Non-pigmented ciliary epithelial cell (primary cell): ENCODE results near the gene OR4E2.
"Not testable (repeated sequence)": the region's sequence is repeated elsewhere in the genome, so short reads cannot be mapped to it uniquely, and the experiment has no call there.

ENCODE experiments used
- DNase-seq: peaks from one replicate; pipeline ENCODE4 v3.0.0-alpha.2; 2010; ENCODE audit warnings: low read depth

The OR4E2 gene

GRCh38 chr14:21653331-21653885, at the start of gene OR4E2:
OR4E2 (plus strand) TSS chr14:21653835; CDS start chr14:21665083, 11,248 bp downstream.
- DNase-seq = no peak

DNA sequence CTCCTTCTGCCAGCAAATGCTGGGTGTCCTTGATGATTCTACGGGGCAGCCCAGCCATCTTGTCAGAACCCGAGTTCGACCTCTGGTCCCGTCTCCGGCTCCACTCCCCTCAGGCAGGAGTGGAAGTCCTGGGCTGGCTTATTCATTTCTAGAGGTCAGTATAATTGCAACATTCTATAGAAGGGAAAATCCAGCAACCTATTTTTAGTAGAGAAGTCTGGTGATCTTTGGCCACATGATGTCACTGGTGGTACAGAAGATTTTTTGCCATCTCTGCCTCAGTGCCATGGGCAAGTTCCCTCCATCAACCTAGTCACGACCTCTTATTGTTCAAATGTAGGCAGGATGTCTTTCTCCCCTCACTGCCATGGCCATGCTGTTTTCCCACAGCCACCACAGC, 41.3 kb upstream of the OR4E2 start:
- no peak for DNase-seq

- DNase-seq = no peak
Observed at GRCh38 chr14:21614240-21614639, 39.4 kb upstream of the OR4E2 start.

DNA sequence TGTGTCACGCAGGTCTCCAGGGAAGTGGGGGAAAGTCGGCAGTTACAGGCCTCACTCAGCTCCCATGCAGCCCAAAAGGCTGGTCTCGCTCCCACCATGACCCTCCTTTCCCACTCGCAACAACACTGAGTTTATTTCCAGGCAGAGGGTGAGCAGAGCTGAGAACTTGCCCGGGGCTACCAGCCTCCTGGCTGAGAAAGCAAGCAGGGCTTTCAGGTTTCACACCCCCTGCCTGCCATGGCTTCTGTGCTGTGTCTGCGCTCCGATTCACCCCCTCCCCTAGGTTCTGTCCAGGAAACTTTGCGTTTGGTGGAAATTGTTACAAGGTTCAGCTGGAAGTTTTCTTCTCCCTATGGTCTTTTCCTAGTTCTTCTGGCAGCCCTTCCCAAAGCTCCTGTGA, 36.0 kb upstream of the OR4E2 start:
- no peak for DNase-seq

DNA sequence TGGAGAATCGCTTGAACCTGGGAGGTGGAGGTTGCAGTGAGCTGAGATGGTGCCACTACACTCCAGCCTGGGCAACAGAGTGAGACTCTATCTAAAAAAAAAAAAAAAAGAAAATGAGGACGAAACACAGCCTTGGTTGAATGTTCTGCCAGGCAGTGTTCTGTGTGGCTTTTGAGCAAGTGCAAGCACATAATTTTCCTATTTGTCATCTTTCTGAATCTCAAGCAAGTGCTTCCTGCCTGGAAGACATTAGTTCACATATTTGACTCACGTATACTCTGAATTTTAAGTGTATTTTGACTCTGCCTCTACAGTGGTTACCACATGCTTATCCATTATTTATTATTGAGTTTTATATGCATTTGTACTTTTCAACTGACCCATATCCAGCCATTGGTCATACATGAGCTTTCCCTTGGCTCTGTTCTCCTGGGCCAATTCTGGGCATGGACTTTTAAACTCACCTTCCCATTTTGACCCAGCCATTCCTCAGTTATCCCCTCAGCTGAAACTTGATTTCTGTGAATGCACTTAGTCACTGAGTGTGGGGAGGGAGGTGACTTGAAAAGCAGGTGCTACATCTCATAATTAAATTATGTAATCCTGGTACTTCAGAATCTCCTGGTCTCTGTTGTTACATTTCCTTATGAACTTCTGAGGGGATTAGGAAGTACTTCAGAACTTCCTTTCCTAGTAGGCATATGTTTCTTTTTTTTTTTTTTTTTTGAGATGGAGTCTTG, 27.0 kb upstream of the OR4E2 start:
- peak; percentile 22 for DNase-seq

GRCh38 chr14:21630503-21630902, 23.1 kb upstream of the OR4E2 start:
- DNase-seq = not testable (repeated sequence)

GRCh38 chr14:21631084-21631483, 22.6 kb upstream of the OR4E2 start:
- no peak for DNase-seq

- no peak for DNase-seq
Observed at GRCh38 chr14:21634840-21635239, 18.8 kb upstream of the OR4E2 start, which contains the start of gene OR10G2. OR10G2 (minus strand) TSS chr14:21634940; CDS start chr14:21634842, 98 bp downstream.

DNA sequence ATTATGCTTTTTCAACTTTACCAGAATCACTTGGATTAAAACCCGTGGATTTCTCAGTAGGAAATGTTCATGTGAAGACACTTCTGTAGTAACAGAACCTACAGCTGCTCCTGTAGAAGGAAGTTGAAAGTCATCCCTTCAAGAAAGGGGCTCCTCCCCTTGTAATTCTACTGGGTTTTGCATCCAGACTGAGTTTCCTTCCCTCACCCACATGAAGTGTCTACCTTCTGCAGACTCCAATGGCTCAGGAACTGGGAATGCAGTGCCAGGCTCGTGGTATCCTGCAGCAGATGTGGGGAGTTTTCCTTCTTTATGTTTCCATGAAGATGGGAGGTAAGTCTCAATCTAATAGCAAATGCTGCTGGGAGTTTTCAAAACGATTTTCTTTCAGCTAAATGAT, 11.0 kb upstream of the OR4E2 start:
- DNase-seq = no peak

- DNase-seq = no peak
Observed at GRCh38 chr14:21643407-21643806, 10.2 kb upstream of the OR4E2 start.

GRCh38 chr14:21647380-21647779, 6.3 kb upstream of the OR4E2 start:
- DNase-seq = no peak

- DNase-seq = no peak
Observed at GRCh38 chr14:21652209-21652808, 1.3 kb upstream of the OR4E2 start.

DNA sequence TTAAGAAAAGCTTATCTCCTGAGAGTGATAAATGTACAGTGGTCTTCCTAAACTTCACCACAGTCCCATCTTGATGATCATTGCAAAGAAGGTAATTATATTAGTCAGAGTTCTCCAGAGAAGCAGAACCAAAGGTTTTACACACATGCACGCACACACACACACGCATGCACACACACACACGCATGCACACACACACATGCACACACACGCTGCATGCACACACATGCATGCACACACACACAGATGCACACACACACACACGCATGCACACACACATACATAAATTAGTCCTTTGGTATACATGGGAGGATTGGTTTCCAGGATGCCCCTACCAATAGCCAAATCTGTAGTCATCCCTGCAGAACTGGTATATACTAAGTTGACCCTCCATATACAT, 580 bp downstream of the OR4E2 start:
- DNase-seq = no peak

DNA sequence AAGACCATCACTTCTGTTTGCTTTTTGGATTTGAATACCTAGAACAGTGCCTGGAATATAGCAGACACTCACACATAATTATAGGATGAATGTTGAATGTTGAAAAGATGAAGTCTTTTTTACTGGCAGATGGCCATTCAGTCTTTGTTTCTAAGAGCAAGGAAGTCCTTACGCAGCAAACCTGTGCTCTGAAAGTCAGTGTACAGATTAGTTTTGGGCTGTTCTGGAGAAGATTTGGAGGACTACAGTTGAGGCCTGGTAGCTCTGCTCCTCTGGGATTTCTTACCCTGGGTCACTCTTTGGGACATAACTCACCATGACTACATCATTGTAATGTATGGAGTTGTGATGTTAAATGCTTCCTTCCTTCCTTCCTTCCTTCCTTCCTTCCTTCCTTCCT, 3.3 kb downstream of the OR4E2 start:
- DNase-seq = no peak

DNA sequence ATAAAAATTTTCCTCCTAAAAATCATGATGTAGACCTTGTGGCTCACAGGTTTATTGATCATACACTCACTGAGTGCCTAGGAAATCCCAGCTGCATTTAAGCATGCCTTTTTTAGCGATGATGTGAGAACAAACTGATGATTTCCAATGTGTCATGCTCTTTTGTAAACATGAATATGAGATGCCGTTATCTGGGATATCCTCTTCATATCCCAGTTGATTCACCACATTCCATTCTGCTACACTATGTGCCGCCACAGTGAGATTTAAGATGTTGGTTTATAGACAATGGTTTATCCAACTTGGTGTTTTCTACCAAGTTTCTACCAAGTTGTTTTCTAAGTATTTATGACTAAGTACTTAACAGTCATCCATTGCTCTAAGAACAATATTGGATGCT, 14.7 kb downstream of the OR4E2 start:
- DNase-seq = peak; percentile 64

- DNase-seq = no peak
Observed at GRCh38 chr14:21669284-21669683, 15.6 kb downstream of the OR4E2 start.

- no peak for DNase-seq
Observed at GRCh38 chr14:21671371-21671770, 17.7 kb downstream of the OR4E2 start.

GRCh38 chr14:21672116-21672515, 18.5 kb downstream of the OR4E2 start:
- no peak for DNase-seq

DNA sequence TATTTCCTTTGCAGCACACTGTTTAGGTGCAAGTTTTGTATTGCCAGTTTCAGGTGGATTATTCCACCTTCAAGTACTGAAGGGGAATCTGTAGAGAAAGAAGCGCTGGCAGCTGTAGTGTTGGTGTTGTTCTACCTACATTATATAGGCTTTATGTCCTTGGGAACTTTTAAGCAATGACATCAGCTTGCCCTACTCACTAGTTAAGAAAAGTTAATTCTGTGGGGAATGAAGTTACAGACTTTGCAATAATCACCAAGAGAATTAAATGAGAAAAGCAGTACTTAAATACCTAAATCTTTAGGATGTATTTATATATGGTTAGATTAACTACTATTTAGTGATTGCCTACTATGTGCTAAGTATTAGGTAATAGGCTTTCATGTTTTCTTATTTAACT, 20.1 kb downstream of the OR4E2 start, which contains the start of gene OR4E1:
TSS of gene OR4E1 (minus strand) at position 101 of the 400 bp plus-strand sequence. CDS start 2,883 bp downstream, outside the sequence.
- DNase-seq = no peak

- no peak for DNase-seq
Observed at GRCh38 chr14:21675566-21675965, 21.9 kb downstream of the OR4E2 start.

DNA sequence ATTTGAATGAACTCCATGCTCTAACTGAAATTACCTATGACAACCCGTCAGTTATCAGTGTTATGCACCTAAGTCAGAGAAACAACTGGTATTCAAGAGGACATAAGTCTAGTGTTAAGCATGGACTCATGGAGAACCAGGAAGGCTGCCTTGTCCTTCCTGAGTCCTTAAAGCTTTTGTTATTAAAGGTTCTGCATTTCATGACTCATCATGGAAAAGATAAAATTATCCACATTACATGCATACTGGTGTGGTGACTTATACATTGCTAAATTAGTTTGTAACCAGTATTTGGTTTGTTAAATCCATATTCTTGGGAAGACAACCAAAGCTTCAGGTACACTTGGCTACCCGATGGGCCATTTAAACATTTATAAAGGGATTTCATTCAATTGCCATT, 26.4 kb downstream of the OR4E2 start:
- peak; percentile 55 for DNase-seq

DNA sequence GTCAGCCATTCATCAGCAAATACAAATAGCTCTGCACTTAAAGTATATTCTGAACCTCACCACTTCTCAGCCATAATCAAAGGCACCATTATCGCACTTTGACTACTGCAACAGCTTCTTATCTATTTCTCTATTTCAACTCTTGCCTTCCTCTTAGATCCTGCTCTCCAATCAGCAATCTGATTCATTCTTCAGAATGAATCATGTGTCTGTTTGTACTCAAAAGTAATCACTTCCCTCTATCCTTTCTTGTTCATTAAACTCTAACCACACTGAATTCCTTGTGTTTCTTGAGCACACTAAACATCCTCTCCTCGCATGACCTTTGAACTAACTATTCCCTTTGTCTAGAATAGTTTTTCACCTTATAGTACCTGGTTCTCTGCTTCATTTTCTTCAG, 32.8 kb downstream of the OR4E2 start:
- DNase-seq = no peak

DNA sequence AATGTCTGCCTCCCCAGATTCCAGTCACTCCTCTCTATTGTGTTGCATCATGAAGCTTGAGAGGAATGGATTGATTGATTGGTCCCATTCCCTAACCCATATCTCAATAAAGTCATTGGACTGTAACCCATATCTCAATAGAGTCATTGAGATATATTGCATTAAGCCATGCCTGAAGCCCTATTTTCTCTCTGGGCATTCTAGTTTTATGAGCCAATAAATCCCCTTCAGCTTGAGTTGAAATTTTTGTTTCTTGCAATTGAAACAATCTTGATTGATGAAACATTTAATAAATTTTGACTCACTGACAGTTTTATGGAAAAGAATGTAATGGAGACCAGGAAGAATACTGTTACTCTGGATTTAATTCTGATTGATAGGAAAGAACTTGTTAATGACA, 40.8 kb downstream of the OR4E2 start:
- no peak for DNase-seq
